ENCODE data around the gene GGCT.

GRCh38 chr7:30491417-30491816 is 13.2 kb downstream of the GGCT start:
- TF ChIP-seq CTCF (IDR thresholded peaks at IDR 0.05): no peak
- TF ChIP-seq ZFX (IDR thresholded peaks at IDR 0.05; ENCODE audit: borderline replicate concordance): no peak
